Spleen (tissue), 7 donors: ENCODE measurements around the gene LEO1.

Experiments used
- POLR2A ChIP-seq, 3 donors: fragments of 450-650 bp; IDR thresholded peaks; one replicate each; pipeline ENCODE4 v1.5.1; 2017; ENCODE audit warnings: antibody characterized with exemption in 3 of 3, mild to moderate bottlenecking in 1 of 3
- TF ChIP-seq, protein P1 (sequence below), 11 experiments: fragments of 200-600 bp in 7 of 11; fragments of 450-650 bp in 4 of 11; sonication (generic) in 4 of 11; IDR thresholded peaks in 8 of 11; conservative IDR thresholded peaks in 3 of 11; 1 replicate in 7 of 11; 2 replicates in 4 of 11; pipeline versions ENCODE4 v1.4.0 to v1.8.0; 2016 to 2021; ENCODE audit warnings: antibody characterized with exemption in 11 of 11, inconsistent platforms in 4 of 11, mild to moderate bottlenecking in 1 of 11
- donor health status: DM: no; HTN: no; CAD: no; lungs with moderate emphysema.
- donor health status: DM: no; HTN: no; CAD: no.
- donor health status: DM: no; HTN: no; CAD: no.

DNA sequence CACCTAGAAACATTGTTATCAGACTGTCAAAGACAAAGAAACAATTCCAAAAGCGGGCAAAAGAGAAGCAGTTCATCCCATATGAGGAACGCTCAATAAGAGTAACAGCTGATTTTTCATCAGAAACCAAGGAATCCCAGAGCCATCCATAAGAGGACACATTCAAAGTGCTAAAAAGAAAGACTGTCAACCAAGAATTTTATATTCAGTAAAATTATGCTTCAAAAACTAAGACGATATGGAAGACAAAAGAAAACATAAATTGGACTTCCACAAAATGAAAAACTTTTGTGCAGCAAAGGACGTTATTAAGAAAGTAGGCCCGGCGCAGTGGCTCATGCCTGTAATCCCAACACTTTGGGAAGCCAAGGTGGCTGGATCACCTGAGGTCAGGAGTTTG, 4.0 kb downstream of the LEO1 start:
- TF ChIP-seq, protein P1, sequence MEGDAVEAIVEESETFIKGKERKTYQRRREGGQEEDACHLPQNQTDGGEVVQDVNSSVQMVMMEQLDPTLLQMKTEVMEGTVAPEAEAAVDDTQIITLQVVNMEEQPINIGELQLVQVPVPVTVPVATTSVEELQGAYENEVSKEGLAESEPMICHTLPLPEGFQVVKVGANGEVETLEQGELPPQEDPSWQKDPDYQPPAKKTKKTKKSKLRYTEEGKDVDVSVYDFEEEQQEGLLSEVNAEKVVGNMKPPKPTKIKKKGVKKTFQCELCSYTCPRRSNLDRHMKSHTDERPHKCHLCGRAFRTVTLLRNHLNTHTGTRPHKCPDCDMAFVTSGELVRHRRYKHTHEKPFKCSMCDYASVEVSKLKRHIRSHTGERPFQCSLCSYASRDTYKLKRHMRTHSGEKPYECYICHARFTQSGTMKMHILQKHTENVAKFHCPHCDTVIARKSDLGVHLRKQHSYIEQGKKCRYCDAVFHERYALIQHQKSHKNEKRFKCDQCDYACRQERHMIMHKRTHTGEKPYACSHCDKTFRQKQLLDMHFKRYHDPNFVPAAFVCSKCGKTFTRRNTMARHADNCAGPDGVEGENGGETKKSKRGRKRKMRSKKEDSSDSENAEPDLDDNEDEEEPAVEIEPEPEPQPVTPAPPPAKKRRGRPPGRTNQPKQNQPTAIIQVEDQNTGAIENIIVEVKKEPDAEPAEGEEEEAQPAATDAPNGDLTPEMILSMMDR (IDR thresholded peaks at IDR 0.05 in 8 of 11, conservative IDR thresholded peaks at IDR 0.05 in 3 of 11), result no peak
- TF ChIP-seq POLR2A (IDR thresholded peaks at IDR 0.05), result no peak
